GM23338 (cell line): ENCODE results near the gene PSMD10. TPM values are rescaled to one million over a fixed set of nuclear protein-coding genes. Genes with fewer than 3 reads are reported as not detected.

Source experiments
- ATAC-seq: fragments of 200-7000 bp; cut with Tn5 transposase; 3 replicates; pipeline ENCODE4 v1.9.1; 2020
- DNase-seq: peaks from one replicate; pipeline ENCODE4 v3.0.0-alpha.2; 2015; ENCODE audit warnings: low spot score
- H2AFZ ChIP-seq: fragments of 200-600 bp; sonication (generic); 2 replicates; pipeline ENCODE4 v1.8.0; 2016; ENCODE audit warnings: antibody characterized with exemption, mild to moderate bottlenecking, moderate library complexity
- H3F3A ChIP-seq: fragments of 200-600 bp; sonication (generic); replicated peaks from 2 replicates; pipeline ENCODE4 v1.8.0; 2017; ENCODE audit warnings: antibody characterized with exemption, mixed run types, low read depth
- H3K27ac ChIP-seq: fragments of 200-600 bp; sonication (generic); 2 replicates; pipeline ENCODE4 v1.6.1; 2016; ENCODE audit warnings: low read depth
- H3K27me3 ChIP-seq: fragments of 200-600 bp; sonication (generic); 2 replicates; pipeline ENCODE4 v1.8.0; 2016; ENCODE audit warnings: mild to moderate bottlenecking, mixed run types, moderate library complexity; ENCODE audit not compliant: insufficient read depth
- H3K36me3 ChIP-seq: fragments of 200-600 bp; sonication (generic); 2 replicates; pipeline ENCODE4 v1.8.0; 2016; ENCODE audit warnings: mild to moderate bottlenecking; ENCODE audit not compliant: insufficient read depth
- H3K4me1 ChIP-seq: fragments of 200-600 bp; sonication (generic); 2 replicates; pipeline ENCODE4 v1.8.0; 2016; ENCODE audit warnings: mild to moderate bottlenecking, moderate library complexity; ENCODE audit not compliant: insufficient read depth
- H3K4me2 ChIP-seq: fragments of 200-600 bp; sonication (generic); 2 replicates; pipeline ENCODE4 v1.7.1; 2017; ENCODE audit warnings: mixed run types
- H3K4me3 ChIP-seq: fragments of 200-600 bp; sonication (generic); 2 replicates; pipeline ENCODE4 v1.6.1; 2016; ENCODE audit warnings: mixed run types
- H3K79me2 ChIP-seq: fragments of 200-600 bp; sonication (generic); replicated peaks from 2 replicates; pipeline ENCODE4 v1.8.0; 2017; ENCODE audit warnings: mild to moderate bottlenecking; ENCODE audit not compliant: insufficient read depth
- H3K9me2 ChIP-seq: fragments of 200-600 bp; sonication (generic); 2 replicates; pipeline ENCODE4 v1.8.0; 2017; ENCODE audit not compliant: insufficient read depth
- H4K20me1 ChIP-seq: fragments of 200-600 bp; sonication (generic); replicated peaks from 2 replicates; pipeline ENCODE4 v1.8.0; 2017; ENCODE audit warnings: mild to moderate bottlenecking; ENCODE audit not compliant: insufficient read depth
- H3K27ac Mint-ChIP-seq: 2 replicates; pipeline ENCODE4 v1.8.0; 2020; ENCODE audit warnings: inconsistent platforms, mild to moderate bottlenecking, moderate library complexity, mixed read lengths
- H3K27me3 Mint-ChIP-seq: 3 replicates; pipeline ENCODE4 v1.8.0; 2022; ENCODE audit warnings: low read depth, mild to moderate bottlenecking, moderate library complexity, mixed read lengths, inconsistent platforms; ENCODE audit not compliant: insufficient read depth, poor library complexity
- H3K36me3 Mint-ChIP-seq: 3 replicates; pipeline ENCODE4 v1.8.0; 2021; ENCODE audit warnings: low read depth, mild to moderate bottlenecking, inconsistent platforms, moderate library complexity, mixed read lengths
- H3K4me1 Mint-ChIP-seq: 3 replicates; pipeline ENCODE4 v1.8.0; 2020; ENCODE audit warnings: mild to moderate bottlenecking, inconsistent platforms, mixed read lengths
- H3K4me3 Mint-ChIP-seq: 3 replicates; pipeline ENCODE4 v1.8.0; 2021; ENCODE audit warnings: moderate library complexity, mild to moderate bottlenecking, inconsistent platforms, mixed read lengths
- H3K9me3 Mint-ChIP-seq: 3 replicates; pipeline ENCODE4 v1.8.0; 2020; ENCODE audit warnings: moderate library complexity, mild to moderate bottlenecking, inconsistent platforms, mixed read lengths
- ETS1 ChIP-seq: IDR thresholded peaks from 2 replicates; pipeline ENCODE4 v1.6.1; 2016; ENCODE audit warnings: antibody characterized with exemption
- EZH2 ChIP-seq: fragments of 200-600 bp; sonication (generic); IDR thresholded peaks from one replicate; pipeline ENCODE4 v1.8.0; 2017; ENCODE audit warnings: antibody characterized with exemption, mild to moderate bottlenecking, low read depth; ENCODE audit not compliant: unreplicated experiment
- EZH2phosphoT487 ChIP-seq: fragments of 200-600 bp; sonication (generic); IDR thresholded peaks from one replicate; pipeline ENCODE4 v1.8.1; 2018; ENCODE audit warnings: antibody characterized with exemption; ENCODE audit not compliant: unreplicated experiment
- JUNB ChIP-seq: IDR thresholded peaks from one replicate; pipeline ENCODE4 v1.6.1; 2016; ENCODE audit warnings: antibody characterized with exemption; ENCODE audit not compliant: unreplicated experiment
- REST ChIP-seq: IDR thresholded peaks from one replicate; pipeline ENCODE4 v1.6.1; 2018; ENCODE audit warnings: antibody characterized with exemption; ENCODE audit not compliant: unreplicated experiment
- STAT1 ChIP-seq: IDR thresholded peaks from one replicate; pipeline ENCODE4 v1.6.1; 2016; ENCODE audit warnings: antibody characterized with exemption; ENCODE audit not compliant: unreplicated experiment
- ZNF331 ChIP-seq: fragments of 250-450 bp; sonication (Bioruptor Pico); IDR thresholded peaks from 2 replicates; pipeline ENCODE4 v1.5.0; 2020; ENCODE audit warnings: low read depth, mild to moderate bottlenecking, moderate library complexity
- polyA plus RNA-seq: library from polyadenylated mRNA; unstranded; fragments of >200 nt; fragmentation: Nextera tagmentation; extraction: Ambion mirVana; gene quantifications from 2 replicates; pipeline ENCODE4 v1.2.1, GENCODE V29; 2016
- total RNA-seq: library from RNA; depleted of rRNA; stranded (reverse); fragments of >200 nt; shearing (Covaris generic); gene quantifications from 2 replicates; pipeline ENCODE4 v1.2.3, GENCODE V29; 2014
- TF ChIP-seq, protein P1 (sequence below), 2 experiments: fragments of 200-600 bp in 1 of 2; sonication (generic) in 1 of 2; conservative IDR thresholded peaks; 2 replicates each; pipeline versions ENCODE4 v1.5.1 to v1.6.1; 2016 to 2017; ENCODE audit warnings: antibody characterized with exemption in 2 of 2, low read depth in 2 of 2, mild to moderate bottlenecking in 2 of 2, moderate library complexity in 1 of 2
- TF ChIP-seq, protein P2 (sequence below): fragments of 250-450 bp; sonication (Bioruptor Pico); IDR thresholded peaks from 2 replicates; pipeline ENCODE4 v1.5.0; 2020; ENCODE audit warnings: mild to moderate bottlenecking, moderate library complexity

PSMD10 gene
- total and polyA plus RNA-seq, 2 experiments from 2014 or later, result 53.0 to 61.2 TPM

DNA sequence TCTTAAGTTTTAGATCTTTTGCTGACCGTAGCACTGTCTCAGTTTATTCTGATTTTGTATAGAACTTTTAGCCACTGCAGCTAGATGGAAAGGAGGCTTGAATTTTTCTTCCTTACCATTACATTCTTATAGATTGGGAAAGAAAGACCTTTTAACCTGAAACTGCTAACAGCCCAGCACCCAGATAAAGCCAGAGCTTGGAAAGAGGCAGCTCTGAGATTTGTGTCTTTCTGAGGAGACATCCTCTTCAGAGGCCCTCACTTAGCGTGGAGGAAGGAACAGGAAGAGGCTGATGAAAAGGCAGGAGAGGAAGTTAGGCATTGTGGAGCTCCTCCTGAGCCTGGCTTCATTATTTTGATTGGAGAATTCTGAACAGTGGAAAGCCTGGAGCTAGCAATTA is 35.3 kb upstream of the PSMD10 start:
- Mint-ChIP-seq H3K9me3 (no peaks in the 10 kb centered on the region), H3K4me1 (peaks cover 17% of the 10 kb centered on the region), H3K36me3 (no peaks in the 10 kb centered on the region), H3K4me3 (no peak overlapping the region; the same call in 2 of the 3 replicates), H3K27me3 (no peaks in the 10 kb centered on the region), H3K27ac (peak overlapping the region; percentile 77)
- no peaks in the 10 kb centered on the region for H3F3A ChIP-seq
- TF ChIP-seq ZNF331 (CRISPR knock-in tag) (no peak), STAT1 (no peak), REST (no peak), EZH2 (no peak), JUNB (no peak), ETS1 (no peak), EZH2phosphoT487 (no peak)
- TF ChIP-seq, protein P1, sequence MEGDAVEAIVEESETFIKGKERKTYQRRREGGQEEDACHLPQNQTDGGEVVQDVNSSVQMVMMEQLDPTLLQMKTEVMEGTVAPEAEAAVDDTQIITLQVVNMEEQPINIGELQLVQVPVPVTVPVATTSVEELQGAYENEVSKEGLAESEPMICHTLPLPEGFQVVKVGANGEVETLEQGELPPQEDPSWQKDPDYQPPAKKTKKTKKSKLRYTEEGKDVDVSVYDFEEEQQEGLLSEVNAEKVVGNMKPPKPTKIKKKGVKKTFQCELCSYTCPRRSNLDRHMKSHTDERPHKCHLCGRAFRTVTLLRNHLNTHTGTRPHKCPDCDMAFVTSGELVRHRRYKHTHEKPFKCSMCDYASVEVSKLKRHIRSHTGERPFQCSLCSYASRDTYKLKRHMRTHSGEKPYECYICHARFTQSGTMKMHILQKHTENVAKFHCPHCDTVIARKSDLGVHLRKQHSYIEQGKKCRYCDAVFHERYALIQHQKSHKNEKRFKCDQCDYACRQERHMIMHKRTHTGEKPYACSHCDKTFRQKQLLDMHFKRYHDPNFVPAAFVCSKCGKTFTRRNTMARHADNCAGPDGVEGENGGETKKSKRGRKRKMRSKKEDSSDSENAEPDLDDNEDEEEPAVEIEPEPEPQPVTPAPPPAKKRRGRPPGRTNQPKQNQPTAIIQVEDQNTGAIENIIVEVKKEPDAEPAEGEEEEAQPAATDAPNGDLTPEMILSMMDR (conservative IDR thresholded peaks at IDR 0.05; ENCODE audit: low read depth in 2 of 2), result no peak
- TF ChIP-seq, protein P2, sequence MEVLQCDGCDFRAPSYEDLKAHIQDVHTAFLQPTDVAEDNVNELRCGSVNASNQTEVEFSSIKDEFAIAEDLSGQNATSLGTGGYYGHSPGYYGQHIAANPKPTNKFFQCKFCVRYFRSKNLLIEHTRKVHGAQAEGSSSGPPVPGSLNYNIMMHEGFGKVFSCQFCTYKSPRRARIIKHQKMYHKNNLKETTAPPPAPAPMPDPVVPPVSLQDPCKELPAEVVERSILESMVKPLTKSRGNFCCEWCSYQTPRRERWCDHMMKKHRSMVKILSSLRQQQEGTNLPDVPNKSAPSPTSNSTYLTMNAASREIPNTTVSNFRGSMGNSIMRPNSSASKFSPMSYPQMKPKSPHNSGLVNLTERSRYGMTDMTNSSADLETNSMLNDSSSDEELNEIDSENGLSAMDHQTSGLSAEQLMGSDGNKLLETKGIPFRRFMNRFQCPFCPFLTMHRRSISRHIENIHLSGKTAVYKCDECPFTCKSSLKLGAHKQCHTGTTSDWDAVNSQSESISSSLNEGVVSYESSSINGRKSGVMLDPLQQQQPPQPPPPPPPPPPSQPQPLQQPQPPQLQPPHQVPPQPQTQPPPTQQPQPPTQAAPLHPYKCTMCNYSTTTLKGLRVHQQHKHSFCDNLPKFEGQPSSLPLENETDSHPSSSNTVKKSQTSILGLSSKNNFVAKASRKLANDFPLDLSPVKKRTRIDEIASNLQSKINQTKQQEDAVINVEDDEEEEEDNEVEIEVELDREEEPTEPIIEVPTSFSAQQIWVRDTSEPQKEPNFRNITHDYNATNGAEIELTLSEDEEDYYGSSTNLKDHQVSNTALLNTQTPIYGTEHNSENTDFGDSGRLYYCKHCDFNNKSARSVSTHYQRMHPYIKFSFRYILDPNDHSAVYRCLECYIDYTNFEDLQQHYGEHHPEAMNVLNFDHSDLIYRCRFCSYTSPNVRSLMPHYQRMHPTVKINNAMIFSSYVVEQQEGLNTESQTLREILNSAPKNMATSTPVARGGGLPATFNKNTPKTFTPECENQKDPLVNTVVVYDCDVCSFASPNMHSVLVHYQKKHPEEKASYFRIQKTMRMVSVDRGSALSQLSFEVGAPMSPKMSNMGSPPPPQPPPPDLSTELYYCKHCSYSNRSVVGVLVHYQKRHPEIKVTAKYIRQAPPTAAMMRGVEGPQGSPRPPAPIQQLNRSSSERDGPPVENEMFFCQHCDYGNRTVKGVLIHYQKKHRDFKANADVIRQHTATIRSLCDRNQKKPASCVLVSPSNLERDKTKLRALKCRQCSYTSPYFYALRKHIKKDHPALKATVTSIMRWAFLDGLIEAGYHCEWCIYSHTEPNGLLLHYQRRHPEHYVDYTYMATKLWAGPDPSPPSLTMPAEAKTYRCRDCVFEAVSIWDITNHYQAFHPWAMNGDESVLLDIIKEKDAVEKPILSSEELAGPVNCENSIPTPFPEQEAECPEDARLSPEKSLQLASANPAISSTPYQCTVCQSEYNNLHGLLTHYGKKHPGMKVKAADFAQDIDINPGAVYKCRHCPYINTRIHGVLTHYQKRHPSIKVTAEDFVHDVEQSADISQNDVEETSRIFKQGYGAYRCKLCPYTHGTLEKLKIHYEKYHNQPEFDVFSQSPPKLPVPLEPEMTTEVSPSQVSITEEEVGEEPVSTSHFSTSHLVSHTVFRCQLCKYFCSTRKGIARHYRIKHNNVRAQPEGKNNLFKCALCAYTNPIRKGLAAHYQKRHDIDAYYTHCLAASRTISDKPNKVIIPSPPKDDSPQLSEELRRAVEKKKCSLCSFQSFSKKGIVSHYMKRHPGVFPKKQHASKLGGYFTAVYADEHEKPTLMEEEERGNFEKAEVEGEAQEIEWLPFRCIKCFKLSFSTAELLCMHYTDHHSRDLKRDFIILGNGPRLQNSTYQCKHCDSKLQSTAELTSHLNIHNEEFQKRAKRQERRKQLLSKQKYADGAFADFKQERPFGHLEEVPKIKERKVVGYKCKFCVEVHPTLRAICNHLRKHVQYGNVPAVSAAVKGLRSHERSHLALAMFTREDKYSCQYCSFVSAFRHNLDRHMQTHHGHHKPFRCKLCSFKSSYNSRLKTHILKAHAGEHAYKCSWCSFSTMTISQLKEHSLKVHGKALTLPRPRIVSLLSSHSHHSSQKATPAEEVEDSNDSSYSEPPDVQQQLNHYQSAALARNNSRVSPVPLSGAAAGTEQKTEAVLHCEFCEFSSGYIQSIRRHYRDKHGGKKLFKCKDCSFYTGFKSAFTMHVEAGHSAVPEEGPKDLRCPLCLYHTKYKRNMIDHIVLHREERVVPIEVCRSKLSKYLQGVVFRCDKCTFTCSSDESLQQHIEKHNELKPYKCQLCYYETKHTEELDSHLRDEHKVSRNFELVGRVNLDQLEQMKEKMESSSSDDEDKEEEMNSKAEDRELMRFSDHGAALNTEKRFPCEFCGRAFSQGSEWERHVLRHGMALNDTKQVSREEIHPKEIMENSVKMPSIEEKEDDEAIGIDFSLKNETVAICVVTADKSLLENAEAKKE (CRISPR knock-in tag), result no peak
- H3K9me2 ChIP-seq, result no peaks in the 10 kb centered on the region
- H3K4me3 ChIP-seq, result no peak overlapping the region
- H3K4me2 ChIP-seq, result peak overlapping the region; percentile 53
- no peaks in the 10 kb centered on the region for H4K20me1 ChIP-seq
- DNase-seq (peak; percentile 1), ATAC-seq (no peak; the same call in 2 of the 3 replicates)
- H3K79me2 ChIP-seq, result no peaks in the 10 kb centered on the region
- H3K4me1 ChIP-seq, result peaks cover 4% of the 10 kb centered on the region; the same call in 1 of the 2 replicates
- no peaks in the 10 kb centered on the region for H3K27me3 ChIP-seq
- peak overlapping the region; percentile 63; the same call in 1 of the 2 replicates for H3K27ac ChIP-seq
- H2AFZ ChIP-seq, result 0 out of 2 replicates have a peak overlapping the region, but pooled peaks have one; percentile 6
- H3K36me3 ChIP-seq, result no peaks in the 10 kb centered on the region
